Tibial nerve (tissue), 4 donors: ENCODE data around the gene HBP1.

ENCODE experiments used
- EP300 ChIP-seq, 2 donors: sonication (generic); formaldehyde crosslinking; IDR thresholded peaks; one replicate each; pipeline ENCODE4 v1.6.1; 2017; ENCODE audit warnings: antibody characterized with exemption in 2 of 2, mild to moderate bottlenecking in 1 of 2
- TF ChIP-seq, protein P1 (sequence below), 5 experiments: fragments of 200-600 bp in 3 of 5; fragments of 450-650 bp in 2 of 5; sonication (generic) in 3 of 5; IDR thresholded peaks; one replicate each; pipeline ENCODE4 v1.5.1; 2016 to 2019; ENCODE audit warnings: antibody characterized with exemption in 5 of 5, mild to moderate bottlenecking in 3 of 5, moderate library complexity in 2 of 5

DNA sequence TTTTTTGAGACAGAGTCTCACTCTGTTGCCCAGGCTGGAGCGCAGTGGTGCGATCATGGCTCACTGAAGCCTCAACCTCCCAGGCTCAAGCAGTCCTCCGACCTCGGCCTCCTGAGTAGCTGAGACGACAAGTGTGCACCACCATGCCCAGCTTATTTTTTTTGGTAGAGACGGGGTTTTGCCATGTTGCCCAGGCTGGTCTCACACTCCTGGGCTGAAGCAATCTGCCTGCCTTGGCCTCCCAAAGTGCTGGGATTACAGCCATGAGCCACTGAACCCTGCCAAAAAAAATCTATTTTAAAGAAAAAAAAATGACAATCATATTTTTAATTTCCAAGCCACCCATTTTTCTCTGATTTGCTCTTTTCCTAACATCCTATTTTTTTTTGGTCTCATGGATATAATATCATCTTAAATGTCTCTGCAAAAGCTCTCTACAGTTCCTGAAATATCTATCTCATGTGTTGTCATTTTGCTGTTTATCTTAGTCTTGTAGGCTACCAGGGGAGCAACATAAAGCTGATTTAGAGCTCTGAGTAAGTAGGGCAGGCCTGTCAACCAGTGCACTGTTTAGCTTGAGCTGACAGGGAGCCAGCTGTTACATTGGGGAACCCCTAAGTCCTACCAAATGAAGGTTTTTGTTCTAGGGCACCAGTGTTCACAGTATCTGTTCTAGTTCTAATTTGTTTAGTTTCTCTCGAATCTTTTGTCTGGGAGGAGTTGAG is 29.9 kb upstream of the HBP1 start:
- TF ChIP-seq, protein P1, sequence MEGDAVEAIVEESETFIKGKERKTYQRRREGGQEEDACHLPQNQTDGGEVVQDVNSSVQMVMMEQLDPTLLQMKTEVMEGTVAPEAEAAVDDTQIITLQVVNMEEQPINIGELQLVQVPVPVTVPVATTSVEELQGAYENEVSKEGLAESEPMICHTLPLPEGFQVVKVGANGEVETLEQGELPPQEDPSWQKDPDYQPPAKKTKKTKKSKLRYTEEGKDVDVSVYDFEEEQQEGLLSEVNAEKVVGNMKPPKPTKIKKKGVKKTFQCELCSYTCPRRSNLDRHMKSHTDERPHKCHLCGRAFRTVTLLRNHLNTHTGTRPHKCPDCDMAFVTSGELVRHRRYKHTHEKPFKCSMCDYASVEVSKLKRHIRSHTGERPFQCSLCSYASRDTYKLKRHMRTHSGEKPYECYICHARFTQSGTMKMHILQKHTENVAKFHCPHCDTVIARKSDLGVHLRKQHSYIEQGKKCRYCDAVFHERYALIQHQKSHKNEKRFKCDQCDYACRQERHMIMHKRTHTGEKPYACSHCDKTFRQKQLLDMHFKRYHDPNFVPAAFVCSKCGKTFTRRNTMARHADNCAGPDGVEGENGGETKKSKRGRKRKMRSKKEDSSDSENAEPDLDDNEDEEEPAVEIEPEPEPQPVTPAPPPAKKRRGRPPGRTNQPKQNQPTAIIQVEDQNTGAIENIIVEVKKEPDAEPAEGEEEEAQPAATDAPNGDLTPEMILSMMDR (IDR thresholded peaks at IDR 0.05), result no peak
- TF ChIP-seq EP300 (IDR thresholded peaks at IDR 0.05), result no peak
